K562 (cell line): ENCODE data around the gene SLC30A1. TPM values are rescaled to one million over a fixed set of nuclear protein-coding genes. Genes with fewer than 3 reads are reported as not detected.
A peak's percentile ranks its signal among the peaks of the same experiment; 100 is the strongest.

Experiments used
- CTBP1 ChIP-seq: fragments of 450-650 bp; IDR thresholded peaks from 2 replicates; pipeline ENCODE4 v1.6.1; 2016; ENCODE audit warnings: borderline replicate concordance
- HNRNPH1 ChIP-seq: fragments of 200-400 bp; formaldehyde crosslinking; optimal IDR thresholded peaks from 2 replicates; pipeline ENCODE3; 2017; ENCODE audit warnings: low read depth, mild to moderate bottlenecking, low read length, moderate library complexity
- NUFIP1 ChIP-seq: fragments of 450-650 bp; IDR thresholded peaks from 2 replicates; pipeline ENCODE4 v1.6.1; 2018; ENCODE audit not compliant: partially characterized antibody
- POLR2G ChIP-seq: fragments of 200-400 bp; formaldehyde crosslinking; IDR thresholded peaks from 2 replicates; pipeline ENCODE4 v1.6.1; 2017; ENCODE audit warnings: low read depth, mild to moderate bottlenecking, antibody characterized with exemption, low read length, moderate library complexity
- SMAD4 ChIP-seq: fragments of 250-450 bp; sonication (Bioruptor Pico); conservative IDR thresholded peaks from 2 replicates; pipeline ENCODE4 v1.8.0; 2021; ENCODE audit warnings: inconsistent platforms, mild to moderate bottlenecking, moderate library complexity
- ZBTB17 ChIP-seq: fragments of 450-650 bp; formaldehyde crosslinking; IDR thresholded peaks from 2 replicates; pipeline ENCODE4 v1.4.0; 2020; ENCODE audit warnings: mild to moderate bottlenecking
- ZNF282 ChIP-seq: sonication (generic); formaldehyde crosslinking; IDR thresholded peaks from 2 replicates; pipeline ENCODE4 v1.8.1; 2023; ENCODE audit warnings: missing genetic modification reagents
- ZNF583 ChIP-seq: fragments of 250-450 bp; sonication (Bioruptor Pico); IDR thresholded peaks from 2 replicates; pipeline ENCODE4 v1.4.0; 2020
- polyA plus RNA-seq, 8 experiments: library from polyadenylated mRNA; depleted of rRNA in 4 of 8; stranded (reverse) in 5 of 8; unstranded in 3 of 8; fragments of >200 nt; fragmentation: Nextera tagmentation in 2 of 8; fragmentation: Illumina TruSeq in 1 of 8; extraction: Ambion mirVana in 2 of 8; extraction: Trizol in 1 of 8; gene quantifications; 2 replicates each; pipeline versions ENCODE4 v1.2.1 to v1.2.3, GENCODE V29; 2011 to 2014; ENCODE audit warnings: inconsistent platforms in 1 of 8, missing spikeins in 1 of 8
- total RNA-seq, 7 experiments: library from RNA; depleted of rRNA in 6 of 7; stranded (reverse); fragments of >200 nt in 6 of 7; fragmentation: Illumina TruSeq in 2 of 7; extraction: Trizol in 2 of 7; gene quantifications; 2 replicates each; pipeline versions ENCODE4 v1.2.1 to v1.2.3, GENCODE V29; 2011 to 2021; ENCODE audit warnings: low replicate concordance in 1 of 7
- TF ChIP-seq, protein P1 (sequence below): fragments of 450-650 bp; IDR thresholded peaks from 2 replicates; pipeline ENCODE4 v1.6.1; 2017; ENCODE audit warnings: antibody characterized with exemption, mild to moderate bottlenecking
- TF ChIP-seq, protein P2 (sequence below): sonication (generic); formaldehyde crosslinking; IDR thresholded peaks from 2 replicates; pipeline ENCODE4 v1.8.0; 2023; ENCODE audit warnings: mild to moderate bottlenecking, missing genetic modification reagents
- TF ChIP-seq, protein P3 (sequence below), 2 experiments: fragments of 200-800 bp in 1 of 2; sonication (Bioruptor generic) in 1 of 2; sonication (generic) in 1 of 2; formaldehyde crosslinking in 1 of 2; IDR thresholded peaks in 1 of 2; conservative IDR thresholded peaks in 1 of 2; 2 replicates each; pipeline versions ENCODE4 v1.5.0 to v1.6.1; 2016 to 2020; ENCODE audit warnings: missing compliant biosample characterization in 1 of 2, missing genetic modification characterization in 1 of 2, missing genetic modification reagents in 1 of 2
- TF ChIP-seq, protein P4 (sequence below): sonication (generic); formaldehyde crosslinking; IDR thresholded peaks from 2 replicates; pipeline ENCODE4 v1.8.1; 2023; ENCODE audit warnings: missing genetic modification reagents, mild to moderate bottlenecking, borderline replicate concordance

Gene SLC30A1
- total and polyA plus RNA-seq, 9 of the 15 experiments (the other 6 are each of a cell fraction or from before 2014, with no cell fraction given): 4.1 to 14.4 (median 6.6) TPM

DNA sequence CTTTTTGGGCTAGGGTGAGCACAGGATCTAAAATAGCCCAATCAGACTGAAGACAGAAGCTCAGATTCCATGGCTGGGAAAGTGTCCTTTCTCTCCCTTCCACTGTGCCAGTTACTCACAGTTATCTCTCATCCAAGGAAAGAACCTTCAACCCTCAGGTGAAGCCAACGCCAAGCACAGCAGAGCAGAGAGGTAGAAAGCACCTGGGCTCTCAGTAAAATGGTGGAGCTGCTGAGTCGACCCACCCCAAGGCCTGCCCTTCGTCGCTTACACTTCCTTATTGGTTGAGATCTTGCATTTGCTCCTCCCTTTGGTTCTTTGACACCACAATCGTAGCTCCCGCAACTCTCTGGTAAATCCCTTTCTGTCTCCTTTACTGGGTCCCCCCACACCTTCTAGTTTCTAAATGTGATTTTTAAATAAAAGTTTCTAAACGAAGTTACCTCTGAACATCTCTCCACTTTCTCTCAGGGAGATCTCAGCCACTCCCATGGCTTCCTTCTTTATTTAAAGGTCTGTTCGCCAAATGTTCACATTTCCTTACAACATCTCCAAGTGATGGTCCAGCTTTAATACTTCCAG lies 27.5 kb upstream of the SLC30A1 start (continued):
- TF ChIP-seq, protein P1, sequence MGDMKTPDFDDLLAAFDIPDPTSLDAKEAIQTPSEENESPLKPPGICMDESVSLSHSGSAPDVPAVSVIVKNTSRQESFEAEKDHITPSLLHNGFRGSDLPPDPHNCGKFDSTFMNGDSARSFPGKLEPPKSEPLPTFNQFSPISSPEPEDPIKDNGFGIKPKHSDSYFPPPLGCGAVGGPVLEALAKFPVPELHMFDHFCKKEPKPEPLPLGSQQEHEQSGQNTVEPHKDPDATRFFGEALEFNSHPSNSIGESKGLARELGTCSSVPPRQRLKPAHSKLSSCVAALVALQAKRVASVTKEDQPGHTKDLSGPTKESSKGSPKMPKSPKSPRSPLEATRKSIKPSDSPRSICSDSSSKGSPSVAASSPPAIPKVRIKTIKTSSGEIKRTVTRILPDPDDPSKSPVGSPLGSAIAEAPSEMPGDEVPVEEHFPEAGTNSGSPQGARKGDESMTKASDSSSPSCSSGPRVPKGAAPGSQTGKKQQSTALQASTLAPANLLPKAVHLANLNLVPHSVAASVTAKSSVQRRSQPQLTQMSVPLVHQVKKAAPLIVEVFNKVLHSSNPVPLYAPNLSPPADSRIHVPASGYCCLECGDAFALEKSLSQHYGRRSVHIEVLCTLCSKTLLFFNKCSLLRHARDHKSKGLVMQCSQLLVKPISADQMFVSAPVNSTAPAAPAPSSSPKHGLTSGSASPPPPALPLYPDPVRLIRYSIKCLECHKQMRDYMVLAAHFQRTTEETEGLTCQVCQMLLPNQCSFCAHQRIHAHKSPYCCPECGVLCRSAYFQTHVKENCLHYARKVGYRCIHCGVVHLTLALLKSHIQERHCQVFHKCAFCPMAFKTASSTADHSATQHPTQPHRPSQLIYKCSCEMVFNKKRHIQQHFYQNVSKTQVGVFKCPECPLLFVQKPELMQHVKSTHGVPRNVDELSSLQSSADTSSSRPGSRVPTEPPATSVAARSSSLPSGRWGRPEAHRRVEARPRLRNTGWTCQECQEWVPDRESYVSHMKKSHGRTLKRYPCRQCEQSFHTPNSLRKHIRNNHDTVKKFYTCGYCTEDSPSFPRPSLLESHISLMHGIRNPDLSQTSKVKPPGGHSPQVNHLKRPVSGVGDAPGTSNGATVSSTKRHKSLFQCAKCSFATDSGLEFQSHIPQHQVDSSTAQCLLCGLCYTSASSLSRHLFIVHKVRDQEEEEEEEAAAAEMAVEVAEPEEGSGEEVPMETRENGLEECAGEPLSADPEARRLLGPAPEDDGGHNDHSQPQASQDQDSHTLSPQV: no peak
- TF ChIP-seq ZNF282 (no peak), ZBTB17 (CRISPR knock-in tag) (no peak), SMAD4 (CRISPR knock-in tag) (no peak), POLR2G (0 out of 2 replicates have a peak, but pooled peaks have one; percentile 37), NUFIP1 (no peak), CTBP1 (no peak), HNRNPH1 (no peak), ZNF583 (no peak)
- TF ChIP-seq, protein P2, sequence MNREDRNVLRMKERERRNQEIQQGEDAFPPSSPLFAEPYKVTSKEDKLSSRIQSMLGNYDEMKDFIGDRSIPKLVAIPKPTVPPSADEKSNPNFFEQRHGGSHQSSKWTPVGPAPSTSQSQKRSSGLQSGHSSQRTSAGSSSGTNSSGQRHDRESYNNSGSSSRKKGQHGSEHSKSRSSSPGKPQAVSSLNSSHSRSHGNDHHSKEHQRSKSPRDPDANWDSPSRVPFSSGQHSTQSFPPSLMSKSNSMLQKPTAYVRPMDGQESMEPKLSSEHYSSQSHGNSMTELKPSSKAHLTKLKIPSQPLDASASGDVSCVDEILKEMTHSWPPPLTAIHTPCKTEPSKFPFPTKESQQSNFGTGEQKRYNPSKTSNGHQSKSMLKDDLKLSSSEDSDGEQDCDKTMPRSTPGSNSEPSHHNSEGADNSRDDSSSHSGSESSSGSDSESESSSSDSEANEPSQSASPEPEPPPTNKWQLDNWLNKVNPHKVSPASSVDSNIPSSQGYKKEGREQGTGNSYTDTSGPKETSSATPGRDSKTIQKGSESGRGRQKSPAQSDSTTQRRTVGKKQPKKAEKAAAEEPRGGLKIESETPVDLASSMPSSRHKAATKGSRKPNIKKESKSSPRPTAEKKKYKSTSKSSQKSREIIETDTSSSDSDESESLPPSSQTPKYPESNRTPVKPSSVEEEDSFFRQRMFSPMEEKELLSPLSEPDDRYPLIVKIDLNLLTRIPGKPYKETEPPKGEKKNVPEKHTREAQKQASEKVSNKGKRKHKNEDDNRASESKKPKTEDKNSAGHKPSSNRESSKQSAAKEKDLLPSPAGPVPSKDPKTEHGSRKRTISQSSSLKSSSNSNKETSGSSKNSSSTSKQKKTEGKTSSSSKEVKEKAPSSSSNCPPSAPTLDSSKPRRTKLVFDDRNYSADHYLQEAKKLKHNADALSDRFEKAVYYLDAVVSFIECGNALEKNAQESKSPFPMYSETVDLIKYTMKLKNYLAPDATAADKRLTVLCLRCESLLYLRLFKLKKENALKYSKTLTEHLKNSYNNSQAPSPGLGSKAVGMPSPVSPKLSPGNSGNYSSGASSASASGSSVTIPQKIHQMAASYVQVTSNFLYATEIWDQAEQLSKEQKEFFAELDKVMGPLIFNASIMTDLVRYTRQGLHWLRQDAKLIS (CRISPR knock-in tag): no peak
- TF ChIP-seq, protein P3, sequence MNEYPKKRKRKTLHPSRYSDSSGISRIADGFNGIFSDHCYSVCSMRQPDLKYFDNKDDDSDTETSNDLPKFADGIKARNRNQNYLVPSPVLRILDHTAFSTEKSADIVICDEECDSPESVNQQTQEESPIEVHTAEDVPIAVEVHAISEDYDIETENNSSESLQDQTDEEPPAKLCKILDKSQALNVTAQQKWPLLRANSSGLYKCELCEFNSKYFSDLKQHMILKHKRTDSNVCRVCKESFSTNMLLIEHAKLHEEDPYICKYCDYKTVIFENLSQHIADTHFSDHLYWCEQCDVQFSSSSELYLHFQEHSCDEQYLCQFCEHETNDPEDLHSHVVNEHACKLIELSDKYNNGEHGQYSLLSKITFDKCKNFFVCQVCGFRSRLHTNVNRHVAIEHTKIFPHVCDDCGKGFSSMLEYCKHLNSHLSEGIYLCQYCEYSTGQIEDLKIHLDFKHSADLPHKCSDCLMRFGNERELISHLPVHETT (CRISPR knock-in tag; conservative IDR thresholded peaks at IDR 0.05 in 1 of 2, IDR thresholded peaks at IDR 0.05 in 1 of 2): 0 out of 4 replicates have a peak, but pooled peaks of 1 of the 2 experiments have one; percentile 14
- TF ChIP-seq, protein P4, sequence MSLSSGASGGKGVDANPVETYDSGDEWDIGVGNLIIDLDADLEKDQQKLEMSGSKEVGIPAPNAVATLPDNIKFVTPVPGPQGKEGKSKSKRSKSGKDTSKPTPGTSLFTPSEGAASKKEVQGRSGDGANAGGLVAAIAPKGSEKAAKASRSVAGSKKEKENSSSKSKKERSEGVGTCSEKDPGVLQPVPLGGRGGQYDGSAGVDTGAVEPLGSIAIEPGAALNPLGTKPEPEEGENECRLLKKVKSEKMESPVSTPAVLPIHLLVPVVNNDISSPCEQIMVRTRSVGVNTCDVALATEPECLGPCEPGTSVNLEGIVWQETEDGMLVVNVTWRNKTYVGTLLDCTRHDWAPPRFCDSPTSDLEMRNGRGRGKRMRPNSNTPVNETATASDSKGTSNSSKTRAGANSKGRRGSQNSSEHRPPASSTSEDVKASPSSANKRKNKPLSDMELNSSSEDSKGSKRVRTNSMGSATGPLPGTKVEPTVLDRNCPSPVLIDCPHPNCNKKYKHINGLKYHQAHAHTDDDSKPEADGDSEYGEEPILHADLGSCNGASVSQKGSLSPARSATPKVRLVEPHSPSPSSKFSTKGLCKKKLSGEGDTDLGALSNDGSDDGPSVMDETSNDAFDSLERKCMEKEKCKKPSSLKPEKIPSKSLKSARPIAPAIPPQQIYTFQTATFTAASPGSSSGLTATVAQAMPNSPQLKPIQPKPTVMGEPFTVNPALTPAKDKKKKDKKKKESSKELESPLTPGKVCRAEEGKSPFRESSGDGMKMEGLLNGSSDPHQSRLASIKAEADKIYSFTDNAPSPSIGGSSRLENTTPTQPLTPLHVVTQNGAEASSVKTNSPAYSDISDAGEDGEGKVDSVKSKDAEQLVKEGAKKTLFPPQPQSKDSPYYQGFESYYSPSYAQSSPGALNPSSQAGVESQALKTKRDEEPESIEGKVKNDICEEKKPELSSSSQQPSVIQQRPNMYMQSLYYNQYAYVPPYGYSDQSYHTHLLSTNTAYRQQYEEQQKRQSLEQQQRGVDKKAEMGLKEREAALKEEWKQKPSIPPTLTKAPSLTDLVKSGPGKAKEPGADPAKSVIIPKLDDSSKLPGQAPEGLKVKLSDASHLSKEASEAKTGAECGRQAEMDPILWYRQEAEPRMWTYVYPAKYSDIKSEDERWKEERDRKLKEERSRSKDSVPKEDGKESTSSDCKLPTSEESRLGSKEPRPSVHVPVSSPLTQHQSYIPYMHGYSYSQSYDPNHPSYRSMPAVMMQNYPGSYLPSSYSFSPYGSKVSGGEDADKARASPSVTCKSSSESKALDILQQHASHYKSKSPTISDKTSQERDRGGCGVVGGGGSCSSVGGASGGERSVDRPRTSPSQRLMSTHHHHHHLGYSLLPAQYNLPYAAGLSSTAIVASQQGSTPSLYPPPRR (CRISPR knock-in tag): no peak
